ENCODE results near the gene PKN2.

DNA sequence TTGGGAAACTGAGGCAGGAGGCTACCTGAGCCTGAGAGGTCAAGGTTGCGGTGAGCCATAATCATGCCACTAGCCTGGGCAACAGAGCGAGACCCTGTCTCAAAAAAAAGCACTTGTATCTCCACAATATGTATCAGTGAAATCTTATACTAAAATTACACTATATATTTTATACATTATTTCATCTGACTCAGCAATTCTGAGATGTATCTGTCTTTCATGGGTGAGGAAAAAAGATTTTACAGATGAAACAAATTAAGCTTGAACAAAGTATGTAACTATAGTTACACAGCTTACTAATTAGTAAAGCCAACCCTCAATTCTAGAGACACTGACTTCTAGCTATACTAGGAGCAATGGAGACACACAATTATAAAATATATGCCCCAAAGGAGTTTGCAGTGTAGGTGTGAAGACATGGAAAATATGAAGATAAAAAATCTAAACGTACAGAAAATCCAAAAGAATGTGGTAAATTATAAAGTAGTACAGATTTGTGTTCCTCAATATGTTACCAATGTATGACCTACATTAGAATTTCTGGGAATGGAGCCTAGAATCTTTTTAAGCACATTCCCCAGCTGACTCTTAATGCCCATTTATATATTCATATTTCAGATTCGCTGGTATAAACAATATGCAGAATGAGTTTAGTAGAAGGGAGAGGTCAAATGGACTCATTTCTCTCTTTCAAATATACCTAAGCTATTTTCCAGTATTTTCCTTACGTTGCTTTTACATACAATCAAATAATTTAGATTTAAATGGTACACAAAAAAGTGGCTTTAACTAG is 192.7 kb downstream of the PKN2 start:
- TF ChIP-seq, protein P1, sequence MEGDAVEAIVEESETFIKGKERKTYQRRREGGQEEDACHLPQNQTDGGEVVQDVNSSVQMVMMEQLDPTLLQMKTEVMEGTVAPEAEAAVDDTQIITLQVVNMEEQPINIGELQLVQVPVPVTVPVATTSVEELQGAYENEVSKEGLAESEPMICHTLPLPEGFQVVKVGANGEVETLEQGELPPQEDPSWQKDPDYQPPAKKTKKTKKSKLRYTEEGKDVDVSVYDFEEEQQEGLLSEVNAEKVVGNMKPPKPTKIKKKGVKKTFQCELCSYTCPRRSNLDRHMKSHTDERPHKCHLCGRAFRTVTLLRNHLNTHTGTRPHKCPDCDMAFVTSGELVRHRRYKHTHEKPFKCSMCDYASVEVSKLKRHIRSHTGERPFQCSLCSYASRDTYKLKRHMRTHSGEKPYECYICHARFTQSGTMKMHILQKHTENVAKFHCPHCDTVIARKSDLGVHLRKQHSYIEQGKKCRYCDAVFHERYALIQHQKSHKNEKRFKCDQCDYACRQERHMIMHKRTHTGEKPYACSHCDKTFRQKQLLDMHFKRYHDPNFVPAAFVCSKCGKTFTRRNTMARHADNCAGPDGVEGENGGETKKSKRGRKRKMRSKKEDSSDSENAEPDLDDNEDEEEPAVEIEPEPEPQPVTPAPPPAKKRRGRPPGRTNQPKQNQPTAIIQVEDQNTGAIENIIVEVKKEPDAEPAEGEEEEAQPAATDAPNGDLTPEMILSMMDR (IDR thresholded peaks at IDR 0.05): no peak
- no peak for TF ChIP-seq POLR2A (IDR thresholded peaks at IDR 0.05)

Data from right lobe of liver (tissue), 4 donors.